ENCODE measurements around the gene PUM2. TPM values are rescaled to one million over a fixed set of nuclear protein-coding genes. Genes with fewer than 3 reads are reported as not detected.

PUM2 gene
- total RNA-seq, 1 donor from 2014 or later, result 112 TPM

DNA sequence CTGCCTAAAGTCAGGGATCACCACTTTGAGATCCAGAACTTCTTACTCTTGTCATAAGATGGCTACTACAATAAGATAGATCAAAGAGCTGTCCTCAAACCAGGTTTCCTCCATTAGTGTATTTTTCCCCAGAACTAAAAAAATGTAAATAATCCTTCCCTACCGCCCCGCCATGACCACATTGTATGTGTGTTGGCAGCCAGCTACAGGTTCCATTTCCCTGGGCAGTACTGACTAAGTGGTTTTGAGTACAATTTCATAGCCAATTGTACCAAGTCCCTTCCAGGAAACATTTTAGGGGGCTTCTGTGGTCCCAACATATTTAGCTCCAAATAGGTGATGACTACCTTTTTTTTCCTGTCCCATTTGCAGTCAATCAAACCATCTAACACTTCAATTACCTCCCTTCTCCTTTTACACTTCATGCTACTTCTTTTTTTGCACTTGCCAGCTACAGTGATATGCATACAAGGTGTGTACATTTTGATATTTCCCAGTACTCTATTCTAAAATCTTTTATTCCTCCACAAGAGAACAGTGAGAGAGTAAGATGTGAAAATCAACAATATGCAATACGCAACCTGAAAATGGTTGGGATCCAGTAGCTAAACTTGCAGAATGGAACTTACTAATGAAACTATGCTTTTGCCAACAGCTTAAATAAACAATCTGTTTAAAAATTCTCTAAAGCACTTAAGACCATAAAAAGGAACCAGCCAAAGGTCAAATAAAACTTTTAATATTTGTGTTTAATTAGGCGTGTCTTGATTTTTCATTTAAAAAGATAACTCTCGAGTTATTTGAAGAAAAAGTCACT lies 3.9 kb downstream of the PUM2 start:
- H3K27ac ChIP-seq, result no peak overlapping the region
- no peak for ATAC-seq
- peaks cover 74% of the 10 kb centered on the region for H3K4me1 ChIP-seq
- no peak for DNase-seq
- intact Hi-C loops (cut with DNase I), result no loop called here
- no peaks in the 10 kb centered on the region for H3K36me3 ChIP-seq
- no peaks in the 10 kb centered on the region for H3K9me3 ChIP-seq
- no peak overlapping the region for H3K4me3 ChIP-seq
- no peaks in the 10 kb centered on the region for H3K27me3 ChIP-seq (ENCODE audit: low read depth)
- TF ChIP-seq, protein P1, sequence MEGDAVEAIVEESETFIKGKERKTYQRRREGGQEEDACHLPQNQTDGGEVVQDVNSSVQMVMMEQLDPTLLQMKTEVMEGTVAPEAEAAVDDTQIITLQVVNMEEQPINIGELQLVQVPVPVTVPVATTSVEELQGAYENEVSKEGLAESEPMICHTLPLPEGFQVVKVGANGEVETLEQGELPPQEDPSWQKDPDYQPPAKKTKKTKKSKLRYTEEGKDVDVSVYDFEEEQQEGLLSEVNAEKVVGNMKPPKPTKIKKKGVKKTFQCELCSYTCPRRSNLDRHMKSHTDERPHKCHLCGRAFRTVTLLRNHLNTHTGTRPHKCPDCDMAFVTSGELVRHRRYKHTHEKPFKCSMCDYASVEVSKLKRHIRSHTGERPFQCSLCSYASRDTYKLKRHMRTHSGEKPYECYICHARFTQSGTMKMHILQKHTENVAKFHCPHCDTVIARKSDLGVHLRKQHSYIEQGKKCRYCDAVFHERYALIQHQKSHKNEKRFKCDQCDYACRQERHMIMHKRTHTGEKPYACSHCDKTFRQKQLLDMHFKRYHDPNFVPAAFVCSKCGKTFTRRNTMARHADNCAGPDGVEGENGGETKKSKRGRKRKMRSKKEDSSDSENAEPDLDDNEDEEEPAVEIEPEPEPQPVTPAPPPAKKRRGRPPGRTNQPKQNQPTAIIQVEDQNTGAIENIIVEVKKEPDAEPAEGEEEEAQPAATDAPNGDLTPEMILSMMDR (IDR thresholded peaks at IDR 0.05), result no peak

DNA sequence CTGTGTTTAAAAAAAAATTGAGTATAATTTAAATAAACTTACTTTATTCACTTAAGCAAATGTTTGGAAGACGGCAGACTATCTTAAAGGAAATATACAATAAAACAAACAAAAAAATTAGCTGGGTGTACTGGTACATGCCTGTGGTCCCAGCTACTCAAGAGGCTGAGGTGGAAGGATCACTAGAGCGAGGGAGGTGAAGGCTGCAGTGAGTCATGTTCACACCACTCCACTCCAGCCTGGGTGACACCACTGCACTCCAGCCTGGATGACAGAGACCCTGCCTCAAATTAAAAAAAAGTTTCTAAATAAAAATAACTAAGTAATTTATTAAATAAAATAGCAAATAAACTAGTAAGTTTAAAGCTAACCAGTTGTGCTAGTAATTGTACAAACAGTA lies 7.5 kb downstream of the PUM2 start:
- no peak for DNase-seq
- TF ChIP-seq, protein P1 (IDR thresholded peaks at IDR 0.05), result no peak
- Histone ChIP-seq H3K9me3 (no peaks in the 10 kb centered on the region), H3K4me1 (peaks cover 84% of the 10 kb centered on the region), H3K4me3 (no peak overlapping the region), H3K27me3 (ENCODE audit: low read depth) (no peaks in the 10 kb centered on the region), H3K36me3 (no peaks in the 10 kb centered on the region), H3K27ac (no peak overlapping the region)
- ATAC-seq, result peak in 1 of 2 donors; percentile 74
- intact Hi-C loops (cut with DNase I), result no loop called here

DNA sequence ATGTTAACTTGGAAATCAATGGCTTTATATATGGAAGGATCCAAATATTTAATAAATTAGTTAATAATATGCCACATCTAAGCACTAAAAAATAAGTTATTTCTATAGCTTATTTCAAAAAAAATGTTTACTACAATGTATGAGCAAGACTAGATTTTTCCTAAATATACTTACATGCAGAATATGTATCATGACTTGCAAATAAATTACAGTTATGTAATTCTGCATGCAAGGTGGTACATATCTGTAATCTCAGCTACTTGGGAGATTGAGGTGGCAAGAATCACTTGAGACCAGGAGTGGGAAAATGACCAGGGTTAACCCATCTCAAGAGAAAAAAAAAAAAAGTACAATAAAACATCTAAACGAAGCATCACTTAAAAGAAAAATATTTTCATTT lies 11.6 kb downstream of the PUM2 start:
- TF ChIP-seq, protein P1 (IDR thresholded peaks at IDR 0.05), result no peak
- no peak for ATAC-seq
- Histone ChIP-seq H3K4me3 (no peak overlapping the region), H3K4me1 (peaks cover 84% of the 10 kb centered on the region), H3K9me3 (no peaks in the 10 kb centered on the region), H3K27me3 (ENCODE audit: low read depth) (no peaks in the 10 kb centered on the region), H3K27ac (no peak overlapping the region), H3K36me3 (no peaks in the 10 kb centered on the region)
- no peak for DNase-seq
- intact Hi-C loops (cut with DNase I), result no loop called here

DNA sequence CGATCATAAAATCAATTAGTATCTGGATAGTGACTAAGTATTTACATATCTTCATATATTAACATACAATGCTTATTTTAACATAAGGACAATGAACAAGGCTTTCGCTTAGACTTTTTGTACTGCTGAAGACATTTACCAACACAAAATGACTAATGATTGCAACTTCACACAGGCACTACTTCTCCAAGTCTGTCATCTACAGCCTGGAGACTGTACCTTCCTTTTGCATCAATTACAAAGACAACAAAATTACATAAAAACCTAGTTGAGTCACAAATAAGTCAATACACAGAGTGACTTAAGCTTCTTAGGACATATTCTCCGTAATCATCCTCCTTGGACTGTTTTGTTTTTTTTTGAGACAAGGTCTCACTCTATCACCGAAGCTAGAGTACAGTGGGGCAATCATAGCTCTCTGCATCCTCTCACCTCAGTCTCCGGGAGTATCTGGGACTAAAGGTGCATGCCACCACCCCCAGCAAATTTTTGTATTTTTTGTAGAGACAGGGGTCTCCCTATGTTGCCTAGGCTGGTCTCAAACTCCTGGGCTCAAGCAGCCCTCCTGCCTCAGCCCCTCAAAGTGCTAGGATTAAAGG lies 15.9 kb downstream of the PUM2 start:
- Histone ChIP-seq H3K4me3 (no peak overlapping the region), H3K9me3 (peaks cover 8% of the 10 kb centered on the region), H3K27ac (no peak overlapping the region), H3K4me1 (peaks cover 48% of the 10 kb centered on the region), H3K36me3 (no peaks in the 10 kb centered on the region), H3K27me3 (ENCODE audit: low read depth) (no peaks in the 10 kb centered on the region)
- DNase-seq, result no peak
- intact Hi-C loops (cut with DNase I), result no loop called here
- ATAC-seq, result peak in 1 of 2 donors; percentile 53
- TF ChIP-seq, protein P1 (IDR thresholded peaks at IDR 0.05), result no peak

DNA sequence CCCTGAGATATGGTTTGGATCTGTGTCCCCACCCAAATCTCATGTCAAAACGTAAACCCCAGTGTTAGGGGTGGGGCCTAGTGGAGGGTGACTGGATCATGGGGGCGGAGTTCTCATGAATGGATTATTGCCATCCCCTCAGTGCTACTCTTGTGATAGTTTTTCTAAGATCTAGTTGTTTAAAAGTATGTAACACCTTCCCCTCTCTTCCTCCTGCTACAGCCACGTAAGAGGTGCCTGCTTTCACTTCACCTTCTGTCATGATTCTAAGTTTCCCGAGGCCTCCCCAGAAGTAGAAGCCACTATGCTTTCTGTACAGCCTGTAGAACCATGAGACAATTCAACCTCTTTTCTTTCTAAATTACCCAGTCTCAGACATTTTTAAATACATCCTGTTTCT lies 16.9 kb downstream of the PUM2 start:
- intact Hi-C loops (cut with DNase I), result no loop called here
- H3K36me3 ChIP-seq, result no peaks in the 10 kb centered on the region
- DNase-seq (no peak), ATAC-seq (no peak)
- H3K4me3 ChIP-seq, result no peak overlapping the region
- H3K27me3 ChIP-seq (ENCODE audit: low read depth), result no peaks in the 10 kb centered on the region
- TF ChIP-seq, protein P1 (IDR thresholded peaks at IDR 0.05), result no peak
- H3K27ac ChIP-seq, result no peak overlapping the region
- peaks cover 39% of the 10 kb centered on the region for H3K4me1 ChIP-seq
- peaks cover 8% of the 10 kb centered on the region for H3K9me3 ChIP-seq

Measured in lower lobe of right lung (tissue), 2 donors.